PFSK-1 (cell line): Measurements from ENCODE around the gene DAPK1.

Experiments used
- FOXP2 ChIP-seq: optimal IDR thresholded peaks from 2 replicates; pipeline ENCODE3; 2011; ENCODE audit warnings: borderline replicate concordance, control low read depth, inconsistent platforms; ENCODE audit not compliant: insufficient read depth; ENCODE audit errors: extremely low read length, extremely low read depth
- POLR2AphosphoS5 ChIP-seq: IDR thresholded peaks from 2 replicates; pipeline ENCODE4 v1.6.1; 2012; ENCODE audit warnings: low read depth, mild to moderate bottlenecking, control low read depth, low read length, moderate library complexity
- REST ChIP-seq, 2 experiments: IDR thresholded peaks; 2 replicates each; pipeline versions ENCODE4 v1.6.1 to v1.8.0; 2011 to 2012; ENCODE audit warnings: low read depth in 2 of 2, low read length in 2 of 2, control low read depth in 1 of 2, inconsistent platforms in 1 of 2, mild to moderate bottlenecking in 1 of 2, moderate library complexity in 1 of 2; ENCODE audit not compliant: insufficient read depth in 1 of 2
- SIN3A ChIP-seq: IDR thresholded peaks from 2 replicates; pipeline ENCODE4 v1.6.1; 2012; ENCODE audit warnings: mild to moderate bottlenecking, low read length, moderate library complexity, borderline replicate concordance; ENCODE audit not compliant: insufficient read depth
- TAF1 ChIP-seq: IDR thresholded peaks from 2 replicates; pipeline ENCODE4 v1.6.1; 2012; ENCODE audit warnings: low read length, control low read depth, borderline replicate concordance; ENCODE audit not compliant: insufficient read depth

- TF ChIP-seq POLR2AphosphoS5 (no peak), TAF1 (no peak), REST (IDR thresholded peaks at IDR 0.05; ENCODE audit: insufficient read depth in 1 of 2, low read depth in 2 of 2, low read length in 2 of 2) (no peak), SIN3A (no peak), FOXP2 (no peak)
Measured at GRCh38 chr9:87685871-87686519, 188.3 kb downstream of the DAPK1 start.
